NB4 (cell line): ENCODE results near the gene CFAP92.

Source experiments
- MAX ChIP-seq: IDR thresholded peaks from 2 replicates; pipeline ENCODE4 v1.6.1; 2011; ENCODE audit warnings: low read depth, low read length
- MYC ChIP-seq: IDR thresholded peaks from 2 replicates; pipeline ENCODE4 v1.6.1; 2011; ENCODE audit warnings: low read depth, low read length
- POLR2A ChIP-seq: IDR thresholded peaks from 2 replicates; pipeline ENCODE4 v1.6.1; 2011; ENCODE audit warnings: mild to moderate bottlenecking; ENCODE audit not compliant: insufficient read length; ENCODE audit errors: extremely low read depth
- TF ChIP-seq, protein P1 (sequence below): IDR thresholded peaks from one replicate; pipeline ENCODE4 v1.5.1; 2012; ENCODE audit warnings: low read depth, low read length

GRCh38 chr3:128903501-128903900 is 90.4 kb downstream of the CFAP92 start:
- no peak for TF ChIP-seq POLR2A
- TF ChIP-seq, protein P1, sequence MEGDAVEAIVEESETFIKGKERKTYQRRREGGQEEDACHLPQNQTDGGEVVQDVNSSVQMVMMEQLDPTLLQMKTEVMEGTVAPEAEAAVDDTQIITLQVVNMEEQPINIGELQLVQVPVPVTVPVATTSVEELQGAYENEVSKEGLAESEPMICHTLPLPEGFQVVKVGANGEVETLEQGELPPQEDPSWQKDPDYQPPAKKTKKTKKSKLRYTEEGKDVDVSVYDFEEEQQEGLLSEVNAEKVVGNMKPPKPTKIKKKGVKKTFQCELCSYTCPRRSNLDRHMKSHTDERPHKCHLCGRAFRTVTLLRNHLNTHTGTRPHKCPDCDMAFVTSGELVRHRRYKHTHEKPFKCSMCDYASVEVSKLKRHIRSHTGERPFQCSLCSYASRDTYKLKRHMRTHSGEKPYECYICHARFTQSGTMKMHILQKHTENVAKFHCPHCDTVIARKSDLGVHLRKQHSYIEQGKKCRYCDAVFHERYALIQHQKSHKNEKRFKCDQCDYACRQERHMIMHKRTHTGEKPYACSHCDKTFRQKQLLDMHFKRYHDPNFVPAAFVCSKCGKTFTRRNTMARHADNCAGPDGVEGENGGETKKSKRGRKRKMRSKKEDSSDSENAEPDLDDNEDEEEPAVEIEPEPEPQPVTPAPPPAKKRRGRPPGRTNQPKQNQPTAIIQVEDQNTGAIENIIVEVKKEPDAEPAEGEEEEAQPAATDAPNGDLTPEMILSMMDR, result no peak
- TF ChIP-seq MAX, result no peak
- TF ChIP-seq MYC, result no peak
